NB4 (cell line): Measurements from ENCODE around the gene SLC13A1.

ENCODE experiments used
- MYC ChIP-seq: IDR thresholded peaks from 2 replicates; pipeline ENCODE4 v1.6.1; 2011; ENCODE audit warnings: low read depth, low read length
- POLR2A ChIP-seq: IDR thresholded peaks from 2 replicates; pipeline ENCODE4 v1.6.1; 2011; ENCODE audit warnings: mild to moderate bottlenecking; ENCODE audit not compliant: insufficient read length; ENCODE audit errors: extremely low read depth
- TF ChIP-seq, protein P1 (sequence below): IDR thresholded peaks from one replicate; pipeline ENCODE4 v1.5.1; 2012; ENCODE audit warnings: low read depth, low read length
- TF ChIP-seq, protein P2 (sequence below): IDR thresholded peaks from 2 replicates; pipeline ENCODE4 v1.6.1; 2011; ENCODE audit warnings: low read depth, low read length

DNA sequence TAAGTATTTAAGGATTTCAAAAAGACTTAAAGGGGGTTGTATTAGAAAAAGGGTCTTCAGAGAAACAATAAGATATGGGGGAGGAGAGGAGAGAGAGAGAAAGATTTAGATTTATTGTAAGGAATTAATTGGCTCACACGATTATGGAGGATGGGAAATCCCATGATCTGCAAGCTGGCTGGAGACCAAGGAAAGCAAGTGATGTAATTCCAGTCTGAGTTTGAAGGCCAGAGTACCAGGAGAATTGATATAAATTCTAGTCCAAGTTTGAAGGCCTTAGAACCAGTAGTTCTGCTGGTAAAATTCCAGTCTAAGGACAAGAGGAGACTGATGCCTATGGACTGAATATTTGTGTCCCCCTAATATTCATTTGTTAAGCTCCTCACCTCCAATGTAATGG, 20.6 kb upstream of the SLC13A1 start:
- TF ChIP-seq, protein P1, sequence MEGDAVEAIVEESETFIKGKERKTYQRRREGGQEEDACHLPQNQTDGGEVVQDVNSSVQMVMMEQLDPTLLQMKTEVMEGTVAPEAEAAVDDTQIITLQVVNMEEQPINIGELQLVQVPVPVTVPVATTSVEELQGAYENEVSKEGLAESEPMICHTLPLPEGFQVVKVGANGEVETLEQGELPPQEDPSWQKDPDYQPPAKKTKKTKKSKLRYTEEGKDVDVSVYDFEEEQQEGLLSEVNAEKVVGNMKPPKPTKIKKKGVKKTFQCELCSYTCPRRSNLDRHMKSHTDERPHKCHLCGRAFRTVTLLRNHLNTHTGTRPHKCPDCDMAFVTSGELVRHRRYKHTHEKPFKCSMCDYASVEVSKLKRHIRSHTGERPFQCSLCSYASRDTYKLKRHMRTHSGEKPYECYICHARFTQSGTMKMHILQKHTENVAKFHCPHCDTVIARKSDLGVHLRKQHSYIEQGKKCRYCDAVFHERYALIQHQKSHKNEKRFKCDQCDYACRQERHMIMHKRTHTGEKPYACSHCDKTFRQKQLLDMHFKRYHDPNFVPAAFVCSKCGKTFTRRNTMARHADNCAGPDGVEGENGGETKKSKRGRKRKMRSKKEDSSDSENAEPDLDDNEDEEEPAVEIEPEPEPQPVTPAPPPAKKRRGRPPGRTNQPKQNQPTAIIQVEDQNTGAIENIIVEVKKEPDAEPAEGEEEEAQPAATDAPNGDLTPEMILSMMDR, result no peak
- TF ChIP-seq POLR2A (no peak), MYC (no peak)
- TF ChIP-seq, protein P2, sequence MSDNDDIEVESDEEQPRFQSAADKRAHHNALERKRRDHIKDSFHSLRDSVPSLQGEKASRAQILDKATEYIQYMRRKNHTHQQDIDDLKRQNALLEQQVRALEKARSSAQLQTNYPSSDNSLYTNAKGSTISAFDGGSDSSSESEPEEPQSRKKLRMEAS, result no peak
